HG02973 (cell line): ENCODE measurements around the gene MRPL53.

ENCODE experiments used
- ATAC-seq: cut with Tn5 transposase; IDR thresholded peaks from one replicate; pipeline ENCODE4 v1.9.1; 2021; ENCODE audit warnings: moderate library complexity; ENCODE audit not compliant: unreplicated experiment

Gene MRPL53

GRCh38 chr2:74472086-74472944 is at the start of gene MRPL53:
Gene MRPL53, minus strand, starts transcription at chr2:74472680. Its CDS starts 20 bp downstream, at chr2:74472660.
- peak; percentile 68 for ATAC-seq

GRCh38 chr2:74516650-74517049 is 44.2 kb upstream of the MRPL53 start:
- ATAC-seq = no peak

- no peak for ATAC-seq
These were observed 43.6 kb upstream of the MRPL53 start for GRCh38 chr2:74515981-74516633.

DNA sequence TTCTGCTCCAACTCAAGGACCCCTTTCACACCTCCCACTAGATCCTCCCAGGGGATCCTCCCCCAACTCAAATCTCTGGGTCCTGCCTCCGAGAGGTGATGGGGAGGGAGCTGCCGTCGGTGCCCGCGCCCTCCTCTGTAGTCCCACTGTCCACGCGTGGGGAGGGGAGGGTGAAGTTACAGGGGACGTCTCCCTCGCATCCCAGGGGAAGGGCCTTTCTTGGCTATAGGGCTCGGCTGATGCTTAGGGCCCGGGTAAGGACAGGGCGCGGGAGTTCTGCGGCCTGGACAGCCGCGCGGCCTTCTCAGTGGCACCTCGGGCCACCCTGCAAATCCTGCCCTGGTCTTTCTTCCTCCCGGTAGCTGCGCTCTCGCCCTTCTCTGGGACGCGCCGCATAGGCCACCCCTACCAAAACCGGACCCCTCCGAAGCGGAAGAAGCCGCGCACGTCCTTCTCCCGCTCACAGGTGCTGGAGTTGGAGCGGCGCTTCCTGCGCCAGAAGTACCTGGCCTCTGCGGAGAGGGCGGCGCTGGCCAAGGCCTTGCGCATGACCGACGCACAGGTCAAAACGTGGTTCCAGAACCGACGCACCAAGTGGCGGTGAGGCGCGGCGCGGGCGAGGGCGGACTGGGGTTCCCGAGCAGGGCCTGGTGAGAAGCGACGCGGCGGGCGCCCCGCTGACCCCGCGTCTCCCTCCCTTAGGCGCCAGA is 42.9 kb upstream of the MRPL53 start:
- no peak for ATAC-seq

GRCh38 chr2:74514368-74515270 is 42.1 kb upstream of the MRPL53 start, which contains the start of gene TLX2:
Gene TLX2, plus strand, starts transcription at chr2:74514450. Its CDS starts 357 bp downstream, at chr2:74514807.
- no peak for ATAC-seq

GRCh38 chr2:74513605-74514367 is 41.3 kb upstream of the MRPL53 start:
- ATAC-seq = no peak

DNA sequence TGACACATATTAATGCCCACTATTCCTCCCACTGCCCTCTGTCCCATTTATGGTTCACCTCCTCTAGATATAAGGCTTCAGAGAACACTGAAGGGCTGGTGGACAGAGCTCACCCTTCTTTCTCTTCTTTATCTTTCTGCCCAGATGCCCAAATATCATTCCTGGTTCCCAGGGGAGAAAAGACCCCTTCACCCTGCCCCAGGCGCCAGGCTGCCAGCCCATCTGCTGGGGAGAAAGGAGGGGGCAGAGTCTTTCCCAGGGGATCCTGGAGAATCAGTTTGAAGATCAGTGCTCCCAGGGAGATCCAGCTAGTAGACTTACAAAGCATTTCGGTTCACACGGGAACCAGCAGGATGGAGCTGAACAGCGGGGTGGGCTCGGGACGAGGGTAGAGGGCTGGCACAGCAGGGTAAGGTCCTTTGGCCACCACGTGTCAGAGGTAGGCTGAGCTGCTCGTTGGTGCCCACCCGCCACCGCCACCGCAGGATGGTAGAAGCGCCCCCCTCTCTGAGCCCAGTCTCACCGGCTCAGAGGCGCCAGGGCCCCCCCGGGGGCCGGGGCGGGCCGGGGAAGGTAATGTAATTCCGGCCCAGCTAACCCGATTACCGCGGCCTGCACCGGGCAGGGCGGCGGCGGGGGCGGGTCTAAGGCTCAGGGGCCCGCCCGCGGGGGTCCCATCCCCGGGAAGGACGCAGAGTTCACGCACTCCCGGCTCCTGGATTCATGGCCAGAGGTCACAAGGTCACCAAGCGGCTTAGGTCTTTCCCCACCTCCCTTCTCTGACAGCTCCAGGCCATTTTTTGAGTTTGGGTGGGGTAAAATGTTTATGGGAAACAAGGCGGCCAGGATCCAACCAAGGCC is 40.5 kb upstream of the MRPL53 start:
- no peak for ATAC-seq

GRCh38 chr2:74511104-74511989 is 38.9 kb upstream of the MRPL53 start:
- ATAC-seq = no peak

DNA sequence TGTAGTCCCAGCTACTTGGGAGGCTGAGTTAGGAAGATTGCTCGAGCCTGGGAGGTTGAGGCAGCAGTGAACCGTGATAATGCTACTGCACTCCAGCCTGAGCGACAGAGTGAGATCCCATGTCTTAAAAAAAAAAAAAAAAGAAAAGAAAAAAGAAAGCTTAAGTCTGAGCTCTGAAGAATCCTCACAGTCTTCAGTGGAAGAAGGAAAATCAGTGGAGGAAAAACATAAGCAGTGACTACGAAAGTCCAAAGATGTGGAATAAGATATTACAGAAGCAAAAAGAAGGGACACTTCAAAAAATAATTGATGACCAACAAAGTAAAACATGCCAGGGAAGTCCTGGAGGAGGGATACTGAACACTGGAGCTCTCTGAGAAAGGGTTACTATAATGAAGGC is 37.8 kb upstream of the MRPL53 start:
- no peak for ATAC-seq

DNA sequence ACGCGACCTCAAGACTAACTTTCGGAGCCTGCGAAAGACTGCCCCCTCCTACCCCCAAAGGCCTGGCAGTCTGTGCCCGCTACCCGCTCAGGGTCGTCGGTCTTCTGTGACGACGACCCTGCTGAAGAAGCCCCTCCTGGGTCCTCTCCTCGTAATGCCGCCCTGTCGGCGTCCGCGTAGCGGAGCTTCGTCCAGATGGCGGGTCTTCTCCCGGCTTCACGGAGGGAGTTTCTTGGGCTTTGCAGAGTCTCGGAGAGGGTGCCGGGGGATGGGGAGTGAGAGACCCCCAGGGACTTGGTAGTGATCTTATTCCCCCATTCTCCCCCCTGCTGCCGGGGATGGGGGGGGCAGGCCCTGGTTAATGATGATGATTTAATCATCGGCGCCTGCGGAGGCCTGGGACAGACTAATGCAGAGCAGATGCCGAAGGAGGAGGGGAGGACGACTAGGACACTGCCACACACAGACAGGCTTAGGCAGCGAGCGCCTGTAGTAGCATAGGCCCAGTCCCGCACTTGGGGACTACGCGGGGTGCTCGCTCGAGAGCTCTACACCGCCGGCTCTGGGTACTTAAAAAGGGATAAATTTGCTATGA is 35.5 kb upstream of the MRPL53 start:
- ATAC-seq = peak; percentile 4

GRCh38 chr2:74507145-74507925 is 34.9 kb upstream of the MRPL53 start, which contains the start of gene PCGF1:
Gene PCGF1, minus strand, starts transcription at chr2:74507695. Its CDS starts 27 bp downstream, at chr2:74507668.
- ATAC-seq = peak; percentile 83

- ATAC-seq = no peak
These were observed 33.2 kb upstream of the MRPL53 start for GRCh38 chr2:74505448-74506246.

- no peak for ATAC-seq
These were observed 32.1 kb upstream of the MRPL53 start for GRCh38 chr2:74504591-74504990.

DNA sequence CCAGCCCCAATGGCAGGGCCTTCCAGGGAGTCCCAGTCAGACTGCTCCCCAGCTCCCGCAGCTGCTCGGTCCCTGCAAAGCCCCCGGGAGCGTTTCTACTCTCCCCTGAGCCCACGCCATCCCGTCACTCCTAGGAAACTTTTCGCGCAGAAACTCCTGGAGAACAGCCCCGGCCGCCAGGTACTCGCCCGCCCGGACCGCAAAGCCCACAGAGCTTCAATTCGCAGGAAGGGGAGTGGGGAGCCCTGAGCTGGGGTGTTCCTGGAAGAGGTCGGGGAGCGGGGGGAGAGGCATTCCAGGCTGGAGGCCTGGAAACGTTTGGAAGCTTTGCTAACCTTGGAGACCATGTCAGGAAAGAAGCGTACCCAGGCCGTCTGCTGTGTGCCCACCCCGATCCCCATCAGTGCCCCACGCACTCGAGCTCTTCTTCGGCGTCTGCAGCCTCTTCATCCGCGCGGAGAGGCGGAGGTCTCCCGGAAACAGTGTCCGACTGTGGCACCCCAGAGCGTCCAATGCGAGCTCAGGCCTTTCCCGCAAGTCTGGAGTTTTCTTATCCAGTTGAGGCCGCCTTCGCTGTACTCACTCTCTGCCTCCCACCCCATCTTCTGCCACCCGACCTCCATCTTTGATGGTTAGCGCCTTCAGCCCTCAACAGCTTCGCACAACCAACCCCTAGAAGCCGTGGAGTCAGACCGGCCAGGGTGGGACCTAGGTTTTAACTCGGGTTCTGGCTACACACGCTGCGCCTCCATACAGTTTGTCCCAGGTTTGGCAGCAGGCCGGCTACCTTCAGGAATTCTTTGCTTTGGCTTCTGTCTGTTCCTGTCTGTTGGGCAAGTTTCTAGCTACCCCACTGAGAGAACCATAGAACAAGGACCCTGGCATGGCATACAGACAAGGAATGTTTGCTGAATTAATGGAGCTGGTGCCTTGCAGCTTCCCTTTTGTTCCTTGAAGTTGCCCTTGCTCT is 31.3 kb upstream of the MRPL53 start:
- ATAC-seq = no peak
